ENCODE data around the gene IMMP2L.
A peak's percentile ranks its signal among the peaks of the same experiment; 100 is the strongest.
"Not testable (repeated sequence)": the region's sequence is repeated elsewhere in the genome, so short reads cannot be mapped to it uniquely, and the experiment has no call there.

IMMP2L gene

DNA sequence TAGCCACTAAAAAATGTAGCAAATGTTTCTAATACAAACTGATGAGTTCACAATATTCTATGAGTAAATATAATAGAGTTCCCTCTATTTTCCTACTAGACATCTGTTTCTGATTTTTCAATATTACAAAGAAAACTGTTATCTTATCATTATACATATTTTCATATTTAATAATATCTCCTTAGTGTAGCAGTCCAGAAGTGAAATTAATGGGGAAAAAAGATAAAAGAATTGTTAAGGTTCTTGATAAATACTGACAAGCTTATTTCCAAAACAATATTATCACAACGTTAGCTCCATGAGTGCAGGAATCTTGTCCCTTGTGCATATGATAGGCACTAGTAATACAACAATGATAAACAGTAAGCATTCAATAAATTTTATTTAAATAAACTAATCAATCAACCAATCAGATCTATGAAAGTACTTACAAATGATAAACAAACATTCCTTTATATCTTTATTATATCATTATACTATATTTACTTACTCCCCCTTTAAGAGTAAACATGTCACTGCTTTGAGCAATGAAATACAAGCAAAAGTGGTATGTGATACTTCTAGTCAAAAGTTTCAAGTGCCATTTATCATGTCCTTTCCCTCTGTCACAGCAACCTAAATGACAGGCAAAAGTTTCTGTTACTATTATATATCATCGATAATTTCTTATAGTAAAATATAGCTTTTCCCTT, 103.1 kb downstream of the IMMP2L start:
- DNase-seq (ENCODE audit: low read depth): no peak

DNA sequence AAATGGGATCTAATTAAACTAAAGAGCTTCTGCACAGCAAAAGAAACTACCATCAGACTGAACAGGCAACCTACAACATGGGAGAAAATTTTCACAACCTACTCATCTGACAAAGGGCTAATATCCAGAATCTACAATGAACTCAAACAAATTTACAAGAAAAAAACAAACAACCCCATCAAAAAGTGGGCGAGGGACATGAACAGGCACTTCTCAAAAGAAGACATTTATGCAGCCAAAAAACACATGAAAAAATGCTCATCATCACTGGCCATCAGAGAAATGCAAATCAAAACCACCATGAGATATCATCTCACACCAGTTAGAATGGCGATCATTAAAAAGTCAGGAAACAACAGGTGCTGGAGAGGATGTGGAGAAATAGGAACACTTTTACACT, 111.6 kb downstream of the IMMP2L start:
- DNase-seq (ENCODE audit: low read depth): not testable (repeated sequence)

DNA sequence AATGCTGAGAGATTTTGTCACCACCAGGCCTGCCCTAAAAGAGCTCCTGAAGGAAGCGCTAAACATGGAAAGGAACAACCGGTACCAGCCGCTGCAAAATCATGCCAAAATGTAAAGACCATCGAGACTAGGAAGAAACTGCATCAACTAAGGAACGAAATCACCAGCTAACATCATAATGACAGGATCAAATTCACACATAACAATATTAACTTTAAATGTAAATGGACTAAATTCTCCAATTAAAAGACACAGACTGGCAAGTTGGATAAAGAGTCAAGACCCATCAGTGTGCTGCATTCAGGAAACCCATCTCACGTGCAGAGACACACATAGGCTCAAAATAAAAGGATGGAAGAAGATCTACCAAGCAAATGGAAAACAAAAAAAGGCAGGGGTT, 114.8 kb downstream of the IMMP2L start:
- DNase-seq (ENCODE audit: low read depth): not testable (repeated sequence)

DNA sequence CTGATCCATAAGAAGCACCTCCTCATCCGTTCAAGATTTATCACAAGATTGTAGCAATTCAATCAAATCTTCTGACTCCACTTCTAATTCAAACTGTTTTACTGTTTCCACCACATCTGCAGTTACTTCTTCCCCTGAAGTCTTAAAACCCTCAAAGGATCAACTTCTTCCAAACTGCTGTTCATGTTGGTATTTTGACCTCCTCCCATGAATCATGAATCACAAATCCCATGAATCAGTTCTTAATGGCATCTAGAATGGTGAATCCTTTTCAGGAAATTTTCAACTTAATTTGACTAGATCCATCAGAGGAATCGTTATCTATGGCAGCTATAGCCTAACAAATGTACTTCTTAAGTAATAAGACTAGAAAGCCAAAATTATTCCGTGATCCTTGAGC, 122.3 kb downstream of the IMMP2L start:
- DNase-seq (ENCODE audit: low read depth): no peak

DNA sequence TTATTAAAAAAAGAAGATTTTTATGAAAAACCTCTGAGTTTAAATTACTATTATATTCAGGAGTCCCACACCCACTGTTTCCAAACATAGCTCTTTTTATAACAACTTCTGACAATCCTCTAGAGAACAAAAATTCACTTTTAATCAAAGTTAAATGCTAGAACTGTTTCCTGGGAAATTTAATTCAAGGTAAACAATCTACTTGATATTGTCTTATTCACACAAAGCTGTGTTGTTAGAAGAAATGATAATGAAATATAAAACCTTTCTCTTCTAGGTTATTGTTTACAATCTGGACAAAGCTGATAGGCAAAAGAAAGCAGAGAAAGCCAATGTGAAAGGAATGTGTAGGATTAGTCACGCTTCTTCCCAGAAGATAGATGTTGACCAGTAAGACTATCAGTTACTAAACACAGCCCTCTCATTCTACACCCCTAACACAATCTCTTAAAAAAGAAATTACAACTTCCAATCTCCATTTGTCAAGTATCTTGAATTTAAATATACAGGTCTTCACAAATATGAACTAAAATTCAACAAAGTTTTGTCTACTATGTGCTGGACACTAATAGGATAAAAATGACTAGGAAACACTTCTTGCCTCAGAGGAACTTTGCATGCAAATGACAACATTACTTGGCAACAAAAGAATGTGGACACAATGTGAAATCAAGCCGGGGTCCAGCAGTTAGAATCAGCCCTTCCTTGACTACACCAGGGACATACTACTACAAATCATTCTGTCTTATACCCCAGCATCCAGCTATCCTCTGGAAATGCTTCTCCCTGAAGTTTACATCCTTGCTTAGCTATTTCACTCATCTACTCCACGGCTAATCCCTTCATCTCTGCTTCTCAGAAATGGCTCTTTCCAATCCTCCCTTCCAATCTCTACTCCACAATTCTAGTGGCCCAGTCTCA, 123.7 kb downstream of the IMMP2L start:
- peak; percentile 24 for DNase-seq (ENCODE audit: low read depth)

DNA sequence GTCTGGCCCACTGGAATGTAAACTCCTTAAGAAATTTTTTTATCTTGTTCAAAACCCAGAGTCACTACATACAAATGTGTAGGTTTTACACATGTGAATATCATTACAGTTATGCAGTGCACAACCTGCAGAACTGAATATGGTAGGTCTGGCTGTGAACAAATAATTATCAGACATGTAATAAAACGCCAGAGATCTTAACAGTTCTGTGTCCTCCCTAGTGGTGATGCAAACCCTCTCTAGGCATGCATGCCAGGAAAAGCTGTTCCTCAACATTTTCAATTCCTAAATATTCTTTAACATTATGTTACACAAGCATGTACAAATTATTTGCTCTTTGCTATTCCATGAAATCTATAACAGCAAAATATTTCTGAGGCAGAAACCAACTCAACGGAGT, 124.6 kb downstream of the IMMP2L start:
- DNase-seq (ENCODE audit: low read depth): no peak

DNA sequence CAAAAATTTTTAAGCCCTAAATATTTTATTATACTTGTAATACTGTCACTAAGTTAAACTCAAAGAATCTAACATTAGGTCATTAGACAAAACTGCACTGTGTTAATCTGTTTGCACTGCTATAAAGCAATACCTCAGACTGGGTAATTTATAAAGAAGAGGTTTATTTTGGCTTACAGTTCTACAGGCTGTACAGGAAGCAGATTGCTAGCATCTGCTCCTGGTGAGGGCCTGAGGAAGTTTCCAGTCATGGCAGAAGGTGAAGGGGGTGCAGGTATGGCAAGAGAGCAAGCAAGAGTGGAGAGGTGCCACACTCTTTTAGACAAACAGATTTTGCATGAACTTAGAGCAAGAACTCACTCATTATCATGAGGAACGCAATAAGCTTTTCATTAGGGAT, 125.7 kb downstream of the IMMP2L start:
- no peak for DNase-seq (ENCODE audit: low read depth)

DNA sequence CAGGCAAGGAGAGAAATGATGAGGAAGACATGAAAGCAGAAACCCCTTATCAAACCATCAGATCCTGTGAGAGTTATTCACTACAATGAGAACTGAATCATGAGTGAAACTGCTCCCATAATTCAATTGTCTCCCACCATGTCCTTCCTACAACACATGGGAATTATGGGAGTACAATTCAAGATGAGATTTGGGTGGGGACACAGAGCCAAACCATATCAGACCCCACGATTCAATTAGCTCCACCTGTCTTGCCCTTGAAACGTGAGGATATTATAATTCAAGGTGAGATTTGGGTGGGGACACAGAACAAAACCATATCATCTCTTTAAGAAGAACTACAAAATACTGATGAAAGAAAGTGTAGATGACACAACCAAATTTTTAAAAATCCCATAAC, 128.9 kb downstream of the IMMP2L start:
- no peak for DNase-seq (ENCODE audit: low read depth)

DNA sequence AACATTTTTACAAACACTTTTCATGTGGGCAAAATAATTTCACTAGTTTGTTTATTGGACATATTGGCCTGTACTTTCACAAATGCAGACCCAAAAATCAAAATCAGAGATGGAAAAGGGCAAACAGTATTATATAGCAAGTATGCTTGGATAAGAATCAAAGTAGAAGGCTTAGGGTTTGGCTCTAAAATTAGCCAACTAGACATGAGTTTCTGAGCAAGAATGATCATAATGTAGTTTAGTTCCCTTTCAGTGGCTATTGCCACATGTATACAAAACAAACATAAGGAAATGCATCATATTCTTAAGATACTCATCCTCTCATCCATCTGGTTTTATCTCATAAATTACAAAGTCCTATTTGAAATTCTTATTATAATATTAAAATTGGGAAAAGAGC, 132.5 kb downstream of the IMMP2L start:
- DNase-seq (ENCODE audit: low read depth): no peak

DNA sequence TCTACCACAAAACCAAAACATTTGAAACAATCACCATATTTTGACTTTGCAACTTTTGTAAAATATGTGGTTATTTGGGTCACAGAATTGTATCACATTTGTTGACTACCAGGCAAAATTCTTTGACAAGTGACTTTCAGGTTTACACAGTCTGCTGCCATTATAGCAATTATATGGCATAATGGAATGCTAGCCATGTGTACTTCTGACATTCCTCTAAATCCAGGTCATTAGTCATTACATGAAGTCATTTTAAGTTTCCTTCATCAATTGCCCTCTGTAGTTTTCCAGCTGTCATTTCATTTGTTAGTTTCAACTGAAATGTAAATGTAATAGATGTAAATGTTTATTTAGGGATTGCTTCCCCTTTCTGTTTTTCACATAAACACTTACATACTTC, 137.5 kb downstream of the IMMP2L start:
- DNase-seq (ENCODE audit: low read depth): no peak

DNA sequence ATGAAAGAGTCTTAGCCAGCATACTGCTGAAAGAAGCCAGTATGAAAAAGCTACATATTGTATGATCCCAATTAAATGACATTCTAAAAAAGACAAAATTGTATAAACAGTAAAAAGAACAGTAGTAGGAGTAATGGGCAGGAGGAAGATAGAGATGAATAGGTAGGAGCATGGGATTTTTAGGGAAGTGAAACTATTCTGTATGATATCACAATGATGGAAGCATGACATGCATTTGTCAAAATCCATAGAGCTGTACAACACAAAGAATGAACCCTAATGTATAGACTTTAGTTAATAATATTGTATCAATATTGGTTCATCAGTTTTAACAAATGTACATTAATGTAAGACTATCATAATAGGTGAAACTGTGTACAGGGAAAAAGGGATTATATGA, 147.9 kb downstream of the IMMP2L start:
- DNase-seq (ENCODE audit: low read depth): no peak

DNA sequence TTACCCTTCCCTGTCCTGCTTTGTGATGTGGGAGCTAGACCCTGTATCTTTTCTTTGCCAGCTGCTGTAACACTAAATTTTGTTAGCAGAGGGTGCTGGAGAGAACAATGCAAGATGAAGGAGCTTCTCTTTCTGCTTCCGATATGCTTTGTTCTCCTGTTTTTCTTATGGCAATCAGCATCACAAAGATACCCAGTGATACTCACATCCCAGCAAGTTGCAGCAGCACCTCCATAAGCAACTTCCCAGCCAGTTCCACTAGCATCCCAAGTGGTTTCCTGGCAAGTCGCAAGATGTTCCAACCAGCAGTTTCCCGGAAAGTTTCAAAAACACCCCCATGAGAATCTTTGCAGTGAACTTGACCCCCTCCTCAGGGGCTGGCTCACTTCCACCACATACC, 148.6 kb downstream of the IMMP2L start:
- no peak for DNase-seq (ENCODE audit: low read depth)

DNA sequence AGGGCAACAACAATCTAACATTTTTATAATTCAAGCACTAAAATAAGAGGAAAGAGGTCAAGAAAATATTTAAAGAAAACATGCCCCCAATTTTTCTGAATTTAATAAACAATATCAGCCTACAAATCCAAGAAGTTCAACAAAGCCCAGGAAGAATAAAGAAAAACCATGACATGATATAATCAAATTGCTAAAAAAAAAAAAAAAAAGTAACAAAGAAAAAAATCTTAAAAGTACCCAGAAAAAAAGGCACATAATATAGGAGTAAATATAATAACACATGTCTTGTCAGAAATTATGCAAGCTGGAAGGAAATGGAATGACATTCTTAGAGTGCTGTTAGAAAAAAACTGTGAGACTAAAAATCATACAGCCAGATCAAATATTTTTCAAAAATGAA, 151.4 kb downstream of the IMMP2L start:
- DNase-seq (ENCODE audit: low read depth): no peak

DNA sequence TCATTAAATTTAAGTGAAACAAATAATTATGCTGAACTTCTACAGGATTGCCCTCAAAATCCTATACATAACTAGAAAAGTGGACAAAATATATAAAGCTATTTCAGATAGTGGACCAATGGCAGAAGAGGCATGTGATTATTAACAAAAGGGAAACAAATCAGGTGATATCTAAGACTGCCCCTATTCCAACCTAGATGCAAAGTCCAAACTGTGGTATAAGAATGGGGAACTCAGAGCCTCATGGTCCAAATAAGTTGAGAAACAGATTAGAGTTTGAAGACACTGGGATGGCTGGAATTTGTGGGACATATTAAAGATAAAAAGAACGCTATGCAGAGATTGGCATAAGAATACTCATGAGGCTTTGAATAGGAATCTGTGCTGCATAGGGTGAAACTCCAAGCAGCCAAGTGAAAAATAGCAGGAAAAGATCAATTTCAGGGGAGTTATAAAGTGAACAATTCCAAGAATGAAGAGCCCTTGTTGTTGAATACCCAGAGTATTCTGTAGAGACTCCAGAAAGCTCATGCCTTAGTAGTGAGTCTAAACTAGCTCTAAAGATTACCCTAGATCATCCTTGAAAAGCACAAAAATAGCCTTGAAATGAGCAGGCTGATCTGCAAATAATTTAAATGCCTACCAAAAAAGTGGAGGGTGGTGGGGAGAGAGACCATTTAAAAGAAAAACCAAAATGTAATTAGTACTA, 152.4 kb downstream of the IMMP2L start:
- no peak for DNase-seq (ENCODE audit: low read depth)

DNA sequence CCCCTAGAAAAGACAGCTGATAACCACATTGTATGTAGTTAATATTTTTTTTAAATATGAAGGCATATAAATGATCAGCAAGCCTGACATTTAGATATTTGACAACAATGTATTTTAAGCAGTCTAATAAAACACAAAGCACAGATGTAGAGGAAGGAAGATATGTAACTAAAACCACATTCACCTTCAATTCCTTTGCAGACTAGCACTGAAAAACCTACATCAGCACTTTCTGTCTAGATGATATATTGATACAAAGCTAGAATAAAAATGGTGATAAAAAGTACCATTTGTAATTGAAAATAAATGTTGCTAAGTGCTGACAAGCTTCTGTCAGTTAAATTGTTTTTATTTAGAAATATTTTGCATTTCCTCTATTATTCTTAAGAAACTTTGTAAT, 153.6 kb downstream of the IMMP2L start:
- no peak for DNase-seq (ENCODE audit: low read depth)

DNA sequence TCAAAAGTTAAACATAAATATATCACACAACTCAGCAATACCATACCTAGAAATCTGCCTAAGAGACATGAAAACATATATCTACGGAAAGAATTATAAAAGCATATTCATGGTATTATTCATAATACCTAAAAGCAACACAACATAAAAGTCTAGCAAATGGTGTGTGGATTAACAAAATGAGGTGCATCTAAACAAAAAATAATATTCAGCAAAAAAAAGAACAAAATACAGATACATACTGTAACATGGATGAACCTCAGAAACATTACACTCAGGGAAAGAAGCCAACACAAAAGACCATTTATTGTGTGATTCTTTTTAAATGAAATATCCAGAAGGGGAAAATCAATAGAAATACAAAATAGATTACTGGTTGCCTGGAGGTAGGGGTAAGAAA, 155.0 kb downstream of the IMMP2L start:
- DNase-seq (ENCODE audit: low read depth): no peak

DNA sequence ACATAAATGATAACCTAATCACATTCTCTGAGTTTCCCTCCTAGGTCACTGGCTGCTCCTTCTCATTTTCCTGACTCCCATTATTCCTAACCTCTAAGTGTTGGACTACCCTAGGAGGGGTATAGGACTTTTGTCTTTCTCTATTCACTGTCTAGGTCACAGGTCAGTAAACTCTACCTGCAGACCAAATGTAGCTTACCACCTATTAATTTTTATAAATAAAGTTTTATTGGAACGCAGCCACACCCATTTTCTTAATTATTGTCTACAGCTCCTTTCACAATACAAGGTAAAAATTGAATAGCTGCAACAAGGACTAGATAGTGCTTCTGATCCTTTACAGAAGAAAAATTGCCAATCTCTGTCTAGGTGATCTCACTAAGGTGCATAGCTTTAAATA, 156.7 kb downstream of the IMMP2L start:
- DNase-seq (ENCODE audit: low read depth): no peak

DNA sequence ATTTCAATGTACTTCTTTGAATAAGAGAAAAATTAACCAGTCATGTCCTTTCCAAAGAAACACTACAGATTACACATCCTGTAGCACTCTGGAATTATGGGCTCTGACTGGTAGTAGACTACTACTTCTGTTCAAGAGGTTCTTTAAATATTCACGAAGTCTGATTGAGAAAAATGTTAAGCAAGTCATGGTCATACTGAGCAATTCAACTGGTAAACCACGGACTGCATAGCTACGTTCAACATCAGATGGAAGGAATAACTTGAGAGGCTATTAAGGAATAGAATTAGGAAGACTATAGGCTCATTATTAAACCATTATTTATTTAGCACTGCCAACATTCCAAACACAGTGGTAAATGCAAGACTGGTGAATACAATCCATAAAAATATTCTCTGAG, 160.8 kb downstream of the IMMP2L start:
- no peak for DNase-seq (ENCODE audit: low read depth)

DNA sequence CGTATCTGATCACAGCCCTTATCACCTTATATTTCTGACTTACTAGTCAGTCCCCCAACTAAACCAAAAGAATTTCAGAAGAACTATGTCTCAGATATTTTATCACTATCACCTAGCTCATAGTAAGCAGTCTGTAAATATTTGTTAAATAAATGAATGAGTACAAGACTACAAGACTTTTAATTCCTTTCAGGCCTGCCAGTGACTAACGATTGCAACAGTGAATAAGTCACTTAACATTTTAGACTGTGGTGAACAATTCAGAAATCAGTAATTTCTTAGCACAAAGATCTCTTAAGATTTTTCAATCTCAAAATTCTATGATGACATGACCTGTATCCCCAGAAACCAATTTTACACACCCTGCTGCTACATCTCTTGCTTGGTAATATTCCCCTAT, 162.2 kb downstream of the IMMP2L start:
- no peak for DNase-seq (ENCODE audit: low read depth)

DNA sequence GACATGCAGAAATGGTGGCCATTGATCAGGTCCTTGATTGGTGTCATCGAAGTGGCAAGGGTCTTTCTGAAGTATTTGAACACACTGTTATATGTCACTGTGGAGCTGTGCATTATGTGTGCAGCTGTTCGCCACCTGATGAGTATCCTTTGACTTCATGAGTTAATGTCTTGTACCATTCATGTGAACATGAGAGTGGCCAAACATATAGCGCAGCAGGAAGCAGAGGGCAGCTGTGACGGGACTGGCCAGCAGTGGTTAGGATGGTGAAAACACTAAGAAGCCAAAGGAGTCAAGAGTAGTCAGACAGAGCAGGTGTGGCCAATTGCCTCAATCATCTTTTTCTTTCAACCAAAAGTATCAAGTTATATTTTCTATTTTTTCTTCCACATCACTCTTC, 167.4 kb downstream of the IMMP2L start:
- no peak for DNase-seq (ENCODE audit: low read depth)

DNA sequence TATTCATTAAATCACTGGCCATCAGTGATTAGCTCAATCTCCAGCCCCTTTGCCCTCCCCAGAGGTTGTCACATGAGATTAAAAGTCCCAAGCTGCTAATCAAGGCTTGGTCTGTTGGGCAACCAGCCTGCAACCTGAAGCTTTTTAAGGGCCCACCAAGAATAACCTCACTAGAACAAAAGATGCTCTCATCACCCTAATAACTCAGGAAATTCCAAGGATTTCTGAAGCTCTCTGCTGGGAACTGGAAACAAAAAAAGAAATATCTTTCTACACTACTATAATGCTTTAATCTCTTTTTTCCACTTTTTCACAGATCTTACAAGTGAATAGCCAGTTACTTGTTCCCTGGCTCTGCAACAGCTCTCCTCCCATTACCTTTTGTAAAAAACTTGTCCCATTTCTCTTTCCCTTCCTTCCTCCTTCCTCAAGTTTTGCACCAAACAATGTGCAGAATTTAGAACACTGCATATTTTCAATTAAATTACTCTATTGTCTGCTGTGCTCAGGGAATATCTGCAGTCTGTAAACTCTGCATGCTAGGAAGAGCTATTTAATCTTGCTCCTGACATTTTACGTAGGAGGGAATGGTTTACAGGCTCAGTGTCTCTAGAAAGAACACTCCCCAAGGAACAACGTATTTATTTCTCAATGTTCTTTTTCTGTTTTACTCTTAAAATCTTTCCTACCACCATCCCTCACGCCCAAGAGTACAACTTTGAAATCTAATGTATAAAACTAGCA, 169.1 kb downstream of the IMMP2L start:
- no peak for DNase-seq (ENCODE audit: low read depth)

DNA sequence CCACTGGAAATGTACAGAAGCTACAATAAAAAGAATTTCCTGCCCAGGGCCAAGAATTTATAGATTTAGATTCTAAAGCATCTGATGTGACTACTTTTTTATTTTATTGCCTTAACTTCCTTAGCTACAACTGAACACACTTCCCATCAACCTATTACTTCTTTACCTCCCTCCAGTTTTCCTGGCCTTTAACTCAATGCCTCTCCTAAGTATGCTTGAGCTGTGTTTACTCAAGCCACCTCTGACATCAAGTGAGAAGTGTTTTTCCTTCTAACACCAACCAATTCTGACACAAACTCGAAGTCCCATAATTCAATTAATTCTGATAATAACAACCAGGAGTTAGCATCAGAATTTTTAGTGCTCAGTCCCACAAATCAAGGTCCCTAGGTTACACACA, 170.0 kb downstream of the IMMP2L start:
- no peak for DNase-seq (ENCODE audit: low read depth)

All from HS-5 (cell line).